Spleen (tissue), 7 donors: ENCODE results near the gene CYB5A.

ENCODE experiments used
- POLR2A ChIP-seq, 3 donors: fragments of 450-650 bp; IDR thresholded peaks; one replicate each; pipeline ENCODE4 v1.5.1; 2017; ENCODE audit warnings: antibody characterized with exemption in 3 of 3, mild to moderate bottlenecking in 1 of 3
- TF ChIP-seq, protein P1 (sequence below), 11 experiments: fragments of 200-600 bp in 7 of 11; fragments of 450-650 bp in 4 of 11; sonication (generic) in 4 of 11; IDR thresholded peaks in 8 of 11; conservative IDR thresholded peaks in 3 of 11; 1 replicate in 7 of 11; 2 replicates in 4 of 11; pipeline versions ENCODE4 v1.4.0 to v1.8.0; 2016 to 2021; ENCODE audit warnings: antibody characterized with exemption in 11 of 11, inconsistent platforms in 4 of 11, mild to moderate bottlenecking in 1 of 11
- donor health status: DM: no; HTN: no; CAD: no; lungs with moderate emphysema.
- donor health status: DM: no; HTN: no; CAD: no.
- donor health status: DM: no; HTN: no; CAD: no.

DNA sequence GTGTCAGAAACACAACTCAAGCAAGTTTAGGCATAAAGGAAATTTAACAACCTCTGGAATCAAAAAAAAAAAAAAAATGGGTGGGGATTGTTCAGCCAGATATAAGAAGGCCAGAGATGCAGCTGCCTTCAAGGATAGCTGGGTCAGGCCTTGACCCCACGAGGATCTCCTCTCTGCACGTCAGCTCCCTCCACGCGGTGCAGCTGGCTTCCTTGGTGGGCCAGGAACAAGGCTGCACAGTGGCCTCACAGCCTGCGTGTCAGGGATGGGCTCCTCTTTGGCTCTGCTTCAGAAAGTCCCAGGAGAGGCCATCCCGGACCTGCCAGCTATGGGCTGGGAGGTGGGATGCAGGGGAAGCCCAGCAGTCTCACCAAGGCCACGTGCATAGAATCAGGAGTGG is 88.0 kb downstream of the CYB5A start:
- TF ChIP-seq, protein P1, sequence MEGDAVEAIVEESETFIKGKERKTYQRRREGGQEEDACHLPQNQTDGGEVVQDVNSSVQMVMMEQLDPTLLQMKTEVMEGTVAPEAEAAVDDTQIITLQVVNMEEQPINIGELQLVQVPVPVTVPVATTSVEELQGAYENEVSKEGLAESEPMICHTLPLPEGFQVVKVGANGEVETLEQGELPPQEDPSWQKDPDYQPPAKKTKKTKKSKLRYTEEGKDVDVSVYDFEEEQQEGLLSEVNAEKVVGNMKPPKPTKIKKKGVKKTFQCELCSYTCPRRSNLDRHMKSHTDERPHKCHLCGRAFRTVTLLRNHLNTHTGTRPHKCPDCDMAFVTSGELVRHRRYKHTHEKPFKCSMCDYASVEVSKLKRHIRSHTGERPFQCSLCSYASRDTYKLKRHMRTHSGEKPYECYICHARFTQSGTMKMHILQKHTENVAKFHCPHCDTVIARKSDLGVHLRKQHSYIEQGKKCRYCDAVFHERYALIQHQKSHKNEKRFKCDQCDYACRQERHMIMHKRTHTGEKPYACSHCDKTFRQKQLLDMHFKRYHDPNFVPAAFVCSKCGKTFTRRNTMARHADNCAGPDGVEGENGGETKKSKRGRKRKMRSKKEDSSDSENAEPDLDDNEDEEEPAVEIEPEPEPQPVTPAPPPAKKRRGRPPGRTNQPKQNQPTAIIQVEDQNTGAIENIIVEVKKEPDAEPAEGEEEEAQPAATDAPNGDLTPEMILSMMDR (IDR thresholded peaks at IDR 0.05 in 8 of 11, conservative IDR thresholded peaks at IDR 0.05 in 3 of 11) = no peak
- TF ChIP-seq POLR2A (IDR thresholded peaks at IDR 0.05) = no peak
